AG04450 (cell line): ENCODE measurements around the gene TFPI2. TPM values are rescaled to one million over a fixed set of nuclear protein-coding genes. Genes with fewer than 3 reads are reported as not detected.

Experiments used
- CTCF ChIA-PET: fragments of 300-600, 350-600 bp; formaldehyde crosslinking; extraction: SDS; loops from one replicate; lab custom pipeline; 2022; ENCODE audit warnings: antibody characterized with exemption, inconsistent platforms; lab: Charles Lee
- POLR2A ChIA-PET: fragments of 350-600 bp; formaldehyde crosslinking; extraction: SDS; loops from one replicate; lab custom pipeline; 2021; ENCODE audit warnings: antibody characterized with exemption, inconsistent platforms; lab: Yijun Ruan, JAX
- DNase-seq: peaks from one replicate; pipeline ENCODE4 v3.0.0-alpha.2; 2011; ENCODE audit warnings: low read depth, low spot score
- H3K27ac ChIP-seq: one replicate; pipeline ENCODE4 v1.5.1; 2012; ENCODE audit warnings: low read depth, low read length, control low read depth
- H3K27me3 ChIP-seq: one replicate; pipeline ENCODE4 v1.6.0; 2012; ENCODE audit warnings: low read length; ENCODE audit not compliant: control insufficient read depth, insufficient read depth
- H3K4me3 ChIP-seq: 2 replicates; pipeline ENCODE4 v1.5.1; 2011; ENCODE audit warnings: mild to moderate bottlenecking, low read depth, low read length, control low read depth
- H3K9me3 ChIP-seq: 2 replicates; pipeline ENCODE4 v1.5.1; 2012; ENCODE audit warnings: low read length; ENCODE audit not compliant: control insufficient read depth, insufficient read depth
- CTCF ChIP-seq: IDR thresholded peaks from 2 replicates; pipeline ENCODE4 v1.5.1; 2011; ENCODE audit warnings: low read depth, low read length, control low read depth, inconsistent platforms
- polyA plus RNA-seq: library from polyadenylated mRNA; depleted of rRNA; stranded (reverse); fragments of >200 nt; gene quantifications from 2 replicates; pipeline ENCODE4 v1.2.3, GENCODE V29; 2011

TFPI2 gene
- polyA plus RNA-seq, 1 experiment: 31.0 TPM

- DNase-seq: no peak
- Histone ChIP-seq H3K4me3 (no peak overlapping the region), H3K9me3 (no peaks in the 10 kb centered on the region; the same call in 1 of the 2 replicates), H3K27me3 (no peaks in the 10 kb centered on the region), H3K27ac (no peak overlapping the region)
- ChIA-PET CTCF (no interaction called here), POLR2A (no interaction called here)
- TF ChIP-seq CTCF: no peak
Observed at GRCh38 chr7:93894966-93895640, 4.5 kb upstream of the TFPI2 start.

- H3K4me3 ChIP-seq: no peak overlapping the region
- H3K27ac ChIP-seq: no peak overlapping the region
- no peaks in the 10 kb centered on the region; the same call in 1 of the 2 replicates for H3K9me3 ChIP-seq
- no peak for TF ChIP-seq CTCF
- no peak for DNase-seq
- CTCF ChIA-PET: no interaction called here
- no peaks in the 10 kb centered on the region for H3K27me3 ChIP-seq
- POLR2A ChIA-PET: no interaction called here
Observed at GRCh38 chr7:93894426-93894825, 3.9 kb upstream of the TFPI2 start.

DNA sequence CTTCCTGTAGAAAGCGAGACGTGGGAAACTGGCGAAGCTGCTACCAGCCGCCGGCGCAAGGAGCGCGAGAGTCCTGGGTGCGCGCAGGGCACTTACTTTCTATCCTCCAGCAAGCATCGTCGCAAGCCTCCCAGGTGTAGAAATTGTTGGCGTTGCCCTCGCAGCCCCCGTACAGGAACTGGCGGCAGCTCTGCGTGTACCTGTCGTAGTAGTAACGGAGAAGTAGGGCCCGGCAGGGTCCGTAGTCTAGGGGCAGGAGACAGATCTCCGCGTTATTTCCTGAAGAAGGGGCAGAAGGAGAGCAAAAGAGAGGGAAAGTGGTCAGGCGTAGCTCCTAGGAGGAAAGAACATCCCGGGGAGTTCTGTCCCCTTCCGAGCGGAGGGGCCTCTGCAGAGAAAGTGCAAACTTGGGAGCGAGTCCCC, 501 bp downstream of the TFPI2 start:
- POLR2A ChIA-PET: no interaction called here
- no peak for DNase-seq
- Histone ChIP-seq H3K4me3 (peak overlapping the region; percentile 71), H3K27ac (no peak overlapping the region), H3K9me3 (no peaks in the 10 kb centered on the region; the same call in 1 of the 2 replicates), H3K27me3 (no peaks in the 10 kb centered on the region)
- TF ChIP-seq CTCF: no peak
- CTCF ChIA-PET: interaction anchor here (0.7 to 1.8 kb wide), 4 partner anchors 12 to 197 kb away, joined by 3 to 7 read pairs (median 4); no protein-coding TSS in a partner anchor

DNA sequence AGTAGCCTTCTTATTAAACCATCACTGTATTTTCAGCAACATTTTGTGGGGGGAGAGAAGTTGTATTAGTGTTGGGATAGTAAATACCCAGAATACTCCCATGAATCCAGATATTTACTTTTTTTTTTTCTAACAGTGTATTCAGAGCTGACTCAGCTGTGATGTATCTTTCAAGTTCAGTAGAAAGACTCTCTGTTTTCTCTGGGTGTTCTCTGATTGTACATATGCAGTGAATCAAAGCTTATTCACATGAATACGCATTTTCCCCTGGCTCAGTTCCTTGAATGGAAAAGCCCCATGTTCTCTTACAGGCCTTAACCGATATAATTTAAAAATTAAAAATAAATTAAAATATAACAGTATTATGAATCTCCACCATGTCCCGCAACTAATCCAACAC, 1.3 kb downstream of the TFPI2 start:
- POLR2A ChIA-PET: no interaction called here
- no peak overlapping the region for H3K27ac ChIP-seq
- no peaks in the 10 kb centered on the region for H3K27me3 ChIP-seq
- CTCF ChIA-PET: interaction anchor here (0.9 to 1.3 kb wide), 3 partner anchors 14 to 334 kb away, joined by 3 to 5 read pairs (median 4); no protein-coding TSS in a partner anchor
- no peak overlapping the region for H3K4me3 ChIP-seq
- no peak for TF ChIP-seq CTCF
- no peak for DNase-seq
- H3K9me3 ChIP-seq: no peaks in the 10 kb centered on the region; the same call in 1 of the 2 replicates

DNA sequence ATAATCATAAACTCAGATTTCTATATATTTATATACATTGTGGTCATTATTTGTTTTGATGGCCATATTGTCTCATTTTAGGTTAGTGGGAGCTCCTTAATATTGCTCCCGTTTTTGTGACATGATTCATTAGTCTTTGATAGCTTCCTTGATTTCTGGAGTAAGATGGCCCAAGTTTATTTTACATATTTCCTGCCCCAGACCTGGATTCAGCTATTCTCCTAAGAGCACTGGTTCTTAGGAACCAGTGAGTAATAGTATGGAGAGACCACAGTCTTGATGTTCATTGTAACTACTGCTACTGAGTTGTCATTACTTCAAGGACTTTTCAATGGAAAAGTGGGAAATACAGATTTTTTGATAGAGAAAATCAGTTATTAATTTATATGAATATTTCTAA, 6.0 kb downstream of the TFPI2 start:
- no peak for DNase-seq
- no peak for TF ChIP-seq CTCF
- Histone ChIP-seq H3K27me3 (no peaks in the 10 kb centered on the region), H3K9me3 (no peaks in the 10 kb centered on the region), H3K27ac (no peak overlapping the region), H3K4me3 (no peak overlapping the region)
- POLR2A ChIA-PET: no interaction called here
- CTCF ChIA-PET: no interaction called here
